ENCODE data around the gene CASQ2. TPM values are rescaled to one million over a fixed set of nuclear protein-coding genes. Genes with fewer than 3 reads are reported as not detected.
A peak's percentile ranks its signal among the peaks of the same experiment; 100 is the strongest.

The CASQ2 gene
- total RNA-seq, 1 donor from 2014 or later: 0.11 TPM

GRCh38 chr1:115765091-115765490 is 3.4 kb downstream of the CASQ2 start:
- H3K27me3 ChIP-seq (ENCODE audit: insufficient read depth, low read length): peaks cover 5% of the 10 kb centered on the region
- no peaks in the 10 kb centered on the region for H3K4me1 ChIP-seq (ENCODE audit: insufficient read depth, low read length)
- Mint-ChIP-seq H3K4me3 (ENCODE audit: unreplicated experiment) (no peak overlapping the region), H3K4me1 (ENCODE audit: low read depth, unreplicated experiment) (no peaks in the 10 kb centered on the region), H3K27me3 (ENCODE audit: low read depth, unreplicated experiment) (peaks cover 10% of the 10 kb centered on the region), H3K9me3 (ENCODE audit: unreplicated experiment) (no peaks in the 10 kb centered on the region), H3K27ac (ENCODE audit: unreplicated experiment) (no peak overlapping the region), H3K36me3 (ENCODE audit: low read depth, unreplicated experiment) (no peaks in the 10 kb centered on the region)
- no peak overlapping the region for H3K4me3 ChIP-seq (ENCODE audit: insufficient read depth, low read depth, low read length)
- no peak overlapping the region for H3K9ac ChIP-seq (ENCODE audit: low read length)
- H3K27ac ChIP-seq (ENCODE audit: low read depth, low read length): no peak overlapping the region
- H3K36me3 ChIP-seq (ENCODE audit: insufficient read depth, low read length): no peaks in the 10 kb centered on the region
- no peaks in the 10 kb centered on the region for H4K20me1 ChIP-seq (ENCODE audit: insufficient read depth, low read length)
- no peaks in the 10 kb centered on the region for H3K9me3 ChIP-seq (ENCODE audit: insufficient read depth, low read depth, low read length)
- DNase-seq (ENCODE audit: low read depth) (no peak), FAIRE-seq (no peak)
- no peak for TF ChIP-seq EZH2 (IDR thresholded peaks at IDR 0.05; ENCODE audit: insufficient read depth, low read length)
- TF ChIP-seq, protein P1, sequence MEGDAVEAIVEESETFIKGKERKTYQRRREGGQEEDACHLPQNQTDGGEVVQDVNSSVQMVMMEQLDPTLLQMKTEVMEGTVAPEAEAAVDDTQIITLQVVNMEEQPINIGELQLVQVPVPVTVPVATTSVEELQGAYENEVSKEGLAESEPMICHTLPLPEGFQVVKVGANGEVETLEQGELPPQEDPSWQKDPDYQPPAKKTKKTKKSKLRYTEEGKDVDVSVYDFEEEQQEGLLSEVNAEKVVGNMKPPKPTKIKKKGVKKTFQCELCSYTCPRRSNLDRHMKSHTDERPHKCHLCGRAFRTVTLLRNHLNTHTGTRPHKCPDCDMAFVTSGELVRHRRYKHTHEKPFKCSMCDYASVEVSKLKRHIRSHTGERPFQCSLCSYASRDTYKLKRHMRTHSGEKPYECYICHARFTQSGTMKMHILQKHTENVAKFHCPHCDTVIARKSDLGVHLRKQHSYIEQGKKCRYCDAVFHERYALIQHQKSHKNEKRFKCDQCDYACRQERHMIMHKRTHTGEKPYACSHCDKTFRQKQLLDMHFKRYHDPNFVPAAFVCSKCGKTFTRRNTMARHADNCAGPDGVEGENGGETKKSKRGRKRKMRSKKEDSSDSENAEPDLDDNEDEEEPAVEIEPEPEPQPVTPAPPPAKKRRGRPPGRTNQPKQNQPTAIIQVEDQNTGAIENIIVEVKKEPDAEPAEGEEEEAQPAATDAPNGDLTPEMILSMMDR (IDR thresholded peaks at IDR 0.05; ENCODE audit: insufficient read depth, low read depth, low read length): no peak
- no peaks in the 10 kb centered on the region for H3K79me2 ChIP-seq (ENCODE audit: insufficient read depth, low read length)
- H2AFZ ChIP-seq (ENCODE audit: low read depth, low read length): no peak overlapping the region
- no peak overlapping the region for H3K4me2 ChIP-seq (ENCODE audit: low read length)

GRCh38 chr1:115764541-115764940 is 4.0 kb downstream of the CASQ2 start:
- H3K36me3 ChIP-seq (ENCODE audit: insufficient read depth, low read length): no peaks in the 10 kb centered on the region
- H2AFZ ChIP-seq (ENCODE audit: low read depth, low read length): no peak overlapping the region
- no peak overlapping the region for H3K9ac ChIP-seq (ENCODE audit: low read length)
- FAIRE-seq: no peak
- Mint-ChIP-seq H3K4me1 (ENCODE audit: low read depth, unreplicated experiment) (no peaks in the 10 kb centered on the region), H3K27ac (ENCODE audit: unreplicated experiment) (no peak overlapping the region), H3K27me3 (ENCODE audit: low read depth, unreplicated experiment) (peaks cover 10% of the 10 kb centered on the region), H3K36me3 (ENCODE audit: low read depth, unreplicated experiment) (no peaks in the 10 kb centered on the region), H3K9me3 (ENCODE audit: unreplicated experiment) (peaks cover 4% of the 10 kb centered on the region), H3K4me3 (ENCODE audit: unreplicated experiment) (no peak overlapping the region)
- no peaks in the 10 kb centered on the region for H4K20me1 ChIP-seq (ENCODE audit: insufficient read depth, low read length)
- H3K4me3 ChIP-seq (ENCODE audit: insufficient read depth, low read depth, low read length): no peak overlapping the region
- TF ChIP-seq, protein P1 (IDR thresholded peaks at IDR 0.05; ENCODE audit: insufficient read depth, low read depth, low read length): peak; percentile 25
- no peak for TF ChIP-seq EZH2 (IDR thresholded peaks at IDR 0.05; ENCODE audit: insufficient read depth, low read length)
- H3K27me3 ChIP-seq (ENCODE audit: insufficient read depth, low read length): peaks cover 5% of the 10 kb centered on the region
- H3K4me2 ChIP-seq (ENCODE audit: low read length): no peak overlapping the region
- no peak overlapping the region for H3K27ac ChIP-seq (ENCODE audit: low read depth, low read length)
- no peaks in the 10 kb centered on the region for H3K4me1 ChIP-seq (ENCODE audit: insufficient read depth, low read length)
- H3K79me2 ChIP-seq (ENCODE audit: insufficient read depth, low read length): no peaks in the 10 kb centered on the region
- H3K9me3 ChIP-seq (ENCODE audit: insufficient read depth, low read depth, low read length): no peaks in the 10 kb centered on the region
- DNase-seq (ENCODE audit: low read depth): no peak

GRCh38 chr1:115762779-115763178 is 5.7 kb downstream of the CASQ2 start:
- DNase-seq (ENCODE audit: low read depth) (no peak), FAIRE-seq (no peak)
- Histone ChIP-seq H4K20me1 (ENCODE audit: insufficient read depth, low read length) (no peaks in the 10 kb centered on the region), H3K27me3 (ENCODE audit: insufficient read depth, low read length) (peaks cover 3% of the 10 kb centered on the region), H3K79me2 (ENCODE audit: insufficient read depth, low read length) (no peaks in the 10 kb centered on the region), H3K4me2 (ENCODE audit: low read length) (no peak overlapping the region), H3K27ac (ENCODE audit: low read depth, low read length) (no peak overlapping the region), H3K4me3 (ENCODE audit: insufficient read depth, low read depth, low read length) (no peak overlapping the region), H3K9me3 (ENCODE audit: insufficient read depth, low read depth, low read length) (no peaks in the 10 kb centered on the region), H3K36me3 (ENCODE audit: insufficient read depth, low read length) (no peaks in the 10 kb centered on the region), H3K4me1 (ENCODE audit: insufficient read depth, low read length) (no peaks in the 10 kb centered on the region), H2AFZ (ENCODE audit: low read depth, low read length) (no peak overlapping the region), H3K9ac (ENCODE audit: low read length) (no peak overlapping the region)
- Mint-ChIP-seq H3K27me3 (ENCODE audit: low read depth, unreplicated experiment) (peaks cover 7% of the 10 kb centered on the region), H3K36me3 (ENCODE audit: low read depth, unreplicated experiment) (no peaks in the 10 kb centered on the region), H3K9me3 (ENCODE audit: unreplicated experiment) (peaks cover 6% of the 10 kb centered on the region), H3K27ac (ENCODE audit: unreplicated experiment) (no peak overlapping the region), H3K4me1 (ENCODE audit: low read depth, unreplicated experiment) (no peaks in the 10 kb centered on the region), H3K4me3 (ENCODE audit: unreplicated experiment) (no peak overlapping the region)
- no peak for TF ChIP-seq EZH2 (IDR thresholded peaks at IDR 0.05; ENCODE audit: insufficient read depth, low read length)
- TF ChIP-seq, protein P1 (IDR thresholded peaks at IDR 0.05; ENCODE audit: insufficient read depth, low read depth, low read length): no peak

Data from astrocyte (in vitro differentiated cells and primary cell).